HCT116 (cell line): Measurements from ENCODE around the gene MYO3B. TPM values are rescaled to one million over a fixed set of nuclear protein-coding genes. Genes with fewer than 3 reads are reported as not detected.

Source experiments
- ATAC-seq: fragments of 200-7000 bp; cut with Tn5 transposase; 2 replicates; pipeline ENCODE4 v1.9.1; 2020; ENCODE audit warnings: mild to moderate bottlenecking, moderate library complexity
- BruUV-seq: library from RNA; stranded (reverse); fragments of 400-500 nt; replicated peaks from 2 replicates; lab custom pipeline; 2021; lab: Mats Ljungman, UMichigan
- CTCF ChIA-PET: fragments of 300-600 bp; sonication (Branson Sonifier 250); formaldehyde crosslinking; loops from one replicate; lab custom pipeline; 2021; ENCODE audit warnings: antibody characterized with exemption; lab: Charles Lee
- POLR2A ChIA-PET: fragments of 300-600, 350-600 bp; sonication (Branson Sonifier 250); formaldehyde crosslinking; loops from one replicate; lab custom pipeline; 2021; ENCODE audit warnings: antibody characterized with exemption; lab: Charles Lee
- RAD21 ChIA-PET, 2 experiments: fragments of 300-600 bp; sonication (Branson Sonifier 250); formaldehyde crosslinking; loops; one replicate each; lab custom pipeline; 2023; ENCODE audit warnings: low total read pairs in 2 of 2; ENCODE audit not compliant: uncharacterized antibody in 2 of 2, unreplicated experiment in 2 of 2, low non-redundant PET in 1 of 2; lab: Charles Lee
- DNase-seq: peaks from one replicate; pipeline ENCODE4 v3.0.0-alpha.2; 2010; ENCODE audit warnings: low read depth, low spot score
- H2AFZ ChIP-seq: fragments of 200-600 bp; shearing (Covaris generic), sonication (generic); 2 replicates; pipeline ENCODE4 v1.6.1; 2017; ENCODE audit warnings: low read depth, mixed run types, mixed read lengths, antibody characterized with exemption, low read length; ENCODE audit not compliant: poor library complexity, severe bottlenecking
- H3K27ac ChIP-seq: 2 replicates; pipeline ENCODE4 v1.5.1; 2012; ENCODE audit warnings: low read depth, low read length
- H3K27me3 ChIP-seq: fragments of 200-600 bp; sonication (generic); 2 replicates; pipeline ENCODE4 v1.6.1; 2016; ENCODE audit warnings: mixed run types, low read length, mixed read lengths; ENCODE audit not compliant: insufficient read depth
- H3K36me3 ChIP-seq, 2 experiments: fragments of 200-500 bp in 1 of 2; fragments of 200-600 bp in 1 of 2; sonication (Bioruptor generic) in 1 of 2; sonication (generic) in 1 of 2; 2 replicates each; pipeline versions ENCODE4 v1.5.1 to v1.6.1; 2014 to 2016; ENCODE audit warnings: low read length in 2 of 2, inconsistent platforms in 1 of 2, mixed read lengths in 1 of 2, mixed run types in 1 of 2; ENCODE audit not compliant: insufficient read depth in 2 of 2, control insufficient read depth in 1 of 2
- H3K4me1 ChIP-seq, 2 experiments: fragments of 200-600 bp in 1 of 2; sonication (generic) in 1 of 2; 2 replicates each; pipeline versions ENCODE4 v1.5.1 to v1.6.1; 2012 to 2017; ENCODE audit warnings: low read length in 2 of 2, inconsistent platforms in 1 of 2, mild to moderate bottlenecking in 1 of 2, mixed read lengths in 1 of 2, mixed run types in 1 of 2, moderate library complexity in 1 of 2; ENCODE audit not compliant: insufficient read depth in 2 of 2, control insufficient read depth in 1 of 2
- H3K4me2 ChIP-seq: fragments of 200-600 bp; sonication (generic); 2 replicates; pipeline ENCODE4 v1.6.1; 2017; ENCODE audit warnings: mixed run types, low read length, mixed read lengths
- H3K4me3 ChIP-seq, 2 experiments: fragments of 200-600 bp in 1 of 2; sonication (generic) in 1 of 2; replicated peaks in 1 of 2; 2 replicates each; pipeline ENCODE4 v1.5.1; 2011 to 2016; ENCODE audit warnings: low read length in 2 of 2, control low read depth in 1 of 2, low read depth in 1 of 2, mild to moderate bottlenecking in 1 of 2, mixed read lengths in 1 of 2, mixed run types in 1 of 2
- H3K79me2 ChIP-seq: fragments of 200-600 bp; sonication (generic); 2 replicates; pipeline ENCODE4 v1.6.1; 2017; ENCODE audit warnings: mild to moderate bottlenecking, mixed run types, low read length, moderate library complexity, mixed read lengths; ENCODE audit not compliant: insufficient read depth
- H3K9ac ChIP-seq: fragments of 200-600 bp; sonication (generic); 2 replicates; pipeline ENCODE4 v1.6.1; 2016; ENCODE audit warnings: low read length, mixed read lengths
- H3K9me2 ChIP-seq: fragments of 200-600 bp; sonication (generic), shearing (Covaris generic); 2 replicates; pipeline ENCODE4 v1.6.1; 2017; ENCODE audit warnings: mixed run types, mild to moderate bottlenecking, moderate library complexity; ENCODE audit not compliant: insufficient read depth
- H3K9me3 ChIP-seq, 2 experiments: fragments of 200-500 bp in 1 of 2; fragments of 200-600 bp in 1 of 2; sonication (Bioruptor generic) in 1 of 2; sonication (generic) in 1 of 2; 2 replicates each; pipeline ENCODE4 v1.6.1; 2014 to 2017; ENCODE audit warnings: low read length in 2 of 2, mixed read lengths in 2 of 2, inconsistent platforms in 1 of 2, low read depth in 1 of 2, mild to moderate bottlenecking in 1 of 2, mixed run types in 1 of 2, moderate library complexity in 1 of 2; ENCODE audit not compliant: control insufficient read depth in 1 of 2, insufficient read depth in 1 of 2
- H4K20me1 ChIP-seq: fragments of 200-600 bp; sonication (generic), shearing (Covaris generic); 2 replicates; pipeline ENCODE4 v1.6.1; 2017; ENCODE audit warnings: mixed run types, mild to moderate bottlenecking, moderate library complexity; ENCODE audit not compliant: insufficient read depth
- CBX3 ChIP-seq: IDR thresholded peaks from 2 replicates; pipeline ENCODE4 v1.6.1; 2012; ENCODE audit warnings: low read depth
- ELF1 ChIP-seq: IDR thresholded peaks from 2 replicates; pipeline ENCODE4 v1.6.1; 2012; ENCODE audit warnings: low read depth, borderline replicate concordance
- EZH2 ChIP-seq: fragments of 200-600 bp; sonication (generic); IDR thresholded peaks from 2 replicates; pipeline ENCODE4 v1.6.1; 2017; ENCODE audit warnings: antibody characterized with exemption, mixed run types
- EZH2phosphoT487 ChIP-seq: fragments of 200-600 bp; IDR thresholded peaks from 2 replicates; pipeline ENCODE4 v1.6.1; 2018; ENCODE audit warnings: antibody characterized with exemption, borderline replicate concordance
- FOSL1 ChIP-seq: IDR thresholded peaks from 2 replicates; pipeline ENCODE4 v1.6.1; 2012; ENCODE audit warnings: low read depth
- JUND ChIP-seq: IDR thresholded peaks from 2 replicates; pipeline ENCODE4 v1.6.1; 2012
- POLR2A ChIP-seq: IDR thresholded peaks from 2 replicates; pipeline ENCODE4 v1.7.0; 2011; ENCODE audit warnings: borderline replicate concordance; ENCODE audit not compliant: insufficient read depth, insufficient read length; ENCODE audit errors: extremely low read depth
- POLR2AphosphoS5 ChIP-seq: IDR thresholded peaks from 2 replicates; pipeline ENCODE4 v1.6.1; 2011; ENCODE audit warnings: mild to moderate bottlenecking, low read depth, low read length, moderate library complexity
- SIN3A ChIP-seq: IDR thresholded peaks from 2 replicates; pipeline ENCODE4 v1.6.1; 2012; ENCODE audit warnings: low read depth
- SP1 ChIP-seq: IDR thresholded peaks from 2 replicates; pipeline ENCODE4 v1.6.1; 2012; ENCODE audit warnings: low read depth
- ZNF274 ChIP-seq: fragments of 200-500 bp; sonication (Bioruptor generic); IDR thresholded peaks from 2 replicates; pipeline ENCODE4 v1.6.1; 2014; ENCODE audit warnings: mild to moderate bottlenecking, low read depth, low read length, inconsistent platforms
- intact Hi-C: fragments of 100-400 bp; cut with micrococcal nuclease; formaldehyde crosslinking; loops from 2 replicates; pipeline ENCODE4 v1.10.0; 2022
- total RNA-seq: library from RNA; stranded (reverse); gene quantifications from one replicate; pipeline ENCODE4 v1.2.1, GENCODE V29; 2021; ENCODE audit not compliant: unreplicated experiment
- TF ChIP-seq, protein P1 (sequence below): IDR thresholded peaks from 2 replicates; pipeline ENCODE4 v1.6.1; 2012; ENCODE audit warnings: low read depth

MYO3B gene
- total RNA-seq, 1 experiment from 2014 or later, result not detected

DNA sequence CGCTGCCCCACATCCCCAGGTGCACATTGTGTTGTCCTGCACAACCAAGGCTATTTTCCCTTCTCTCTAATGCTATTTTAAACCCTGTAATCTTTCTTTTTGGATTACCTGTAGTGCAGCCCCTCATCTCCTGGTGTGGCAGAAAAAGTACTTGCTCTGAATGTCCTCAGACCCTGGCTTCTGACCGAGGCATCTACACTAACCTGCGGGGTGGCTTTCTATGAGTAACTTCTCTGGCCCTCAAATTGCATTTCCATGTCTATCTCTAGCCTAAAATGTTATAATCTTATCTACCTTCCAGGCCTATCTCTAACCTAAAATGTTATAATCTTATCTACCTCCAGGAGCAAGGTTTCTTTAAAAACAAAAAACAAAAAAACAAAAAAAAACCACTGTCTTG is 519.0 kb downstream of the MYO3B start:
- POLR2A ChIA-PET, result no interaction called here
- Histone ChIP-seq H3K9me2 (no peaks in the 10 kb centered on the region), H3K4me3 (no peak overlapping the region), H3K4me1 (no peaks in the 10 kb centered on the region), H3K9me3 (no peaks in the 10 kb centered on the region), H3K4me2 (no peak overlapping the region), H3K27ac (no peak overlapping the region), H4K20me1 (no peaks in the 10 kb centered on the region), H2AFZ (no peak overlapping the region), H3K36me3 (no peaks in the 10 kb centered on the region), H3K79me2 (no peaks in the 10 kb centered on the region), H3K27me3 (no peaks in the 10 kb centered on the region), H3K9ac (no peak overlapping the region)
- no peak for ATAC-seq
- no peak for DNase-seq
- BruUV-seq, result no TSS peak
- intact Hi-C loops, result no loop called here
- CTCF ChIA-PET, result no interaction called here
- RAD21 ChIA-PET, result no interaction called here
- TF ChIP-seq SP1, result no peak
- TF ChIP-seq, protein P1, sequence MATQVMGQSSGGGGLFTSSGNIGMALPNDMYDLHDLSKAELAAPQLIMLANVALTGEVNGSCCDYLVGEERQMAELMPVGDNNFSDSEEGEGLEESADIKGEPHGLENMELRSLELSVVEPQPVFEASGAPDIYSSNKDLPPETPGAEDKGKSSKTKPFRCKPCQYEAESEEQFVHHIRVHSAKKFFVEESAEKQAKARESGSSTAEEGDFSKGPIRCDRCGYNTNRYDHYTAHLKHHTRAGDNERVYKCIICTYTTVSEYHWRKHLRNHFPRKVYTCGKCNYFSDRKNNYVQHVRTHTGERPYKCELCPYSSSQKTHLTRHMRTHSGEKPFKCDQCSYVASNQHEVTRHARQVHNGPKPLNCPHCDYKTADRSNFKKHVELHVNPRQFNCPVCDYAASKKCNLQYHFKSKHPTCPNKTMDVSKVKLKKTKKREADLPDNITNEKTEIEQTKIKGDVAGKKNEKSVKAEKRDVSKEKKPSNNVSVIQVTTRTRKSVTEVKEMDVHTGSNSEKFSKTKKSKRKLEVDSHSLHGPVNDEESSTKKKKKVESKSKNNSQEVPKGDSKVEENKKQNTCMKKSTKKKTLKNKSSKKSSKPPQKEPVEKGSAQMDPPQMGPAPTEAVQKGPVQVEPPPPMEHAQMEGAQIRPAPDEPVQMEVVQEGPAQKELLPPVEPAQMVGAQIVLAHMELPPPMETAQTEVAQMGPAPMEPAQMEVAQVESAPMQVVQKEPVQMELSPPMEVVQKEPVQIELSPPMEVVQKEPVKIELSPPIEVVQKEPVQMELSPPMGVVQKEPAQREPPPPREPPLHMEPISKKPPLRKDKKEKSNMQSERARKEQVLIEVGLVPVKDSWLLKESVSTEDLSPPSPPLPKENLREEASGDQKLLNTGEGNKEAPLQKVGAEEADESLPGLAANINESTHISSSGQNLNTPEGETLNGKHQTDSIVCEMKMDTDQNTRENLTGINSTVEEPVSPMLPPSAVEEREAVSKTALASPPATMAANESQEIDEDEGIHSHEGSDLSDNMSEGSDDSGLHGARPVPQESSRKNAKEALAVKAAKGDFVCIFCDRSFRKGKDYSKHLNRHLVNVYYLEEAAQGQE, result no peak
- TF ChIP-seq, all 23 proteins: peak for 0

DNA sequence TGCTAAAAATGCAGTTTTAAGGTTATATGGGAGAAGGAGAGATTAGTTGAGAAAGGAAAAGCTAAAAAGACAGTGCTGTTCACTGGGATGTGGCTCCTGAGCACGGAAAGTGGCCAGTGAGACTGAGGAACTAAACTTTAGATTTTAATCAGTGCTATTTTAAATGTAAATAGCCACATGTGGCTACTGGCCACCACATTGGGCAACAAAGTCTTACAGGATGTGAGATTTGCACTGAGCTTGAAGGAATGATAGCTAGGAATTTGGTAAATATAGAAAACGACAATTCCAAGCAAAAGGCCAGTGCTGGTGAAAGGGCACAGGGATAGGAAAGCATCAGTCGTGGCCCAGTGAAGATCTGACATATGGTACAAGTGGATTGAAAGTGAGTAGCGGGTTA is 523.1 kb downstream of the MYO3B start:
- CTCF ChIA-PET, result no interaction called here
- POLR2A ChIA-PET, result no interaction called here
- Histone ChIP-seq H3K36me3 (no peaks in the 10 kb centered on the region), H3K9me2 (no peaks in the 10 kb centered on the region), H3K9ac (no peak overlapping the region), H3K4me2 (no peak overlapping the region), H2AFZ (no peak overlapping the region), H3K9me3 (no peaks in the 10 kb centered on the region), H3K4me1 (no peaks in the 10 kb centered on the region), H3K27ac (no peak overlapping the region), H3K4me3 (no peak overlapping the region), H3K27me3 (no peaks in the 10 kb centered on the region), H3K79me2 (no peaks in the 10 kb centered on the region), H4K20me1 (no peaks in the 10 kb centered on the region)
- DNase-seq (no peak), ATAC-seq (no peak)
- RAD21 ChIA-PET, result no interaction called here
- BruUV-seq, result no TSS peak
- intact Hi-C loops, result no loop called here
- TF ChIP-seq EZH2phosphoT487 (no peak), FOSL1 (no peak), POLR2AphosphoS5 (no peak), SIN3A (no peak), EZH2 (no peak), POLR2A (no peak), ZNF274 (no peak), CBX3 (no peak), ELF1 (no peak), JUND (no peak)
- TF ChIP-seq, protein P1, result no peak
